Fibroblast of lung (primary cell): ENCODE results near the gene MTHFD2L.

Source experiments
- EZH2 ChIP-seq: IDR thresholded peaks from 2 replicates; pipeline ENCODE4 v1.5.1; 2012; ENCODE audit warnings: low read length, control low read depth, mild to moderate bottlenecking; ENCODE audit errors: missing control alignments
- TF ChIP-seq, protein P1 (sequence below), 2 donors: IDR thresholded peaks in 1 of 2; conservative IDR thresholded peaks in 1 of 2; 1 replicate in 1 of 2; 2 replicates in 1 of 2; pipeline ENCODE4 v1.5.1; 2011 to 2012; ENCODE audit warnings: low read length in 2 of 2, control low read depth in 1 of 2, inconsistent platforms in 1 of 2, low read depth in 1 of 2, mild to moderate bottlenecking in 1 of 2

DNA sequence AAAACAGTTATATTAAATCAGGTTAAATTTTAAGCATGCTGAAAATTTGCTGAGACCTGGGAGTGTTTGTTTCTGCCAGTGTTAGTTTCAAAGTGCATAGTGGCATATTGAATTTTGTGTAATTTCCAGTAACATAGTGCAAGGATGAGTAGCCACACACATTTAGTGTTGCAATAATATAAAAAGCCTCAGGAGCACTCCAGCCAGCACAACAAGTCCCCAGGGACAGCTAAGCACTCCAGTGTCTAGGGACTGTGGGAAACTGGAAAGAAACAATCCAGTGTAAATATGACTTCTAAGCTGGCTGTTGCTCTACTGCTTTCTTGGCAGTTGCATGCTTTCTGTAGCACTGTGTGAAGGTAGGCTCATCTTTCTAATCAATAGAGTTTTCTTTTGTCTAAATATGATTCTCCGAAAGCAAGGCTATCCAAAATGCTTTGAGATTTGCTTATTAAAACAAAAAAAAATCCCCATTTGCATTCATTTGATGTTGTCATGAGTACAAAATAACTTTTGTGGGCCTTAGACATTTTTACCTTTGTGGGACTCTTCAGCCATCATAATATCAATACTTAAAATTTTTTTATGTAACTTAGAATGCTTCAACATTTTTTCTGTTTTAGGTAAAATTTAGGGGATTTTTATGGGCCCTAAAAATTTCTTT is 34.7 kb upstream of the MTHFD2L start:
- TF ChIP-seq, protein P1, sequence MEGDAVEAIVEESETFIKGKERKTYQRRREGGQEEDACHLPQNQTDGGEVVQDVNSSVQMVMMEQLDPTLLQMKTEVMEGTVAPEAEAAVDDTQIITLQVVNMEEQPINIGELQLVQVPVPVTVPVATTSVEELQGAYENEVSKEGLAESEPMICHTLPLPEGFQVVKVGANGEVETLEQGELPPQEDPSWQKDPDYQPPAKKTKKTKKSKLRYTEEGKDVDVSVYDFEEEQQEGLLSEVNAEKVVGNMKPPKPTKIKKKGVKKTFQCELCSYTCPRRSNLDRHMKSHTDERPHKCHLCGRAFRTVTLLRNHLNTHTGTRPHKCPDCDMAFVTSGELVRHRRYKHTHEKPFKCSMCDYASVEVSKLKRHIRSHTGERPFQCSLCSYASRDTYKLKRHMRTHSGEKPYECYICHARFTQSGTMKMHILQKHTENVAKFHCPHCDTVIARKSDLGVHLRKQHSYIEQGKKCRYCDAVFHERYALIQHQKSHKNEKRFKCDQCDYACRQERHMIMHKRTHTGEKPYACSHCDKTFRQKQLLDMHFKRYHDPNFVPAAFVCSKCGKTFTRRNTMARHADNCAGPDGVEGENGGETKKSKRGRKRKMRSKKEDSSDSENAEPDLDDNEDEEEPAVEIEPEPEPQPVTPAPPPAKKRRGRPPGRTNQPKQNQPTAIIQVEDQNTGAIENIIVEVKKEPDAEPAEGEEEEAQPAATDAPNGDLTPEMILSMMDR (conservative IDR thresholded peaks at IDR 0.05 in 1 of 2, IDR thresholded peaks at IDR 0.05 in 1 of 2; ENCODE audit: low read depth in 1 of 2, low read length in 2 of 2): no peak
- TF ChIP-seq EZH2: no peak
